HL-60 (cell line): ENCODE results near the gene GMEB2.

Experiments
- CTCF ChIP-seq: IDR thresholded peaks from one replicate; pipeline ENCODE4 v1.5.1; 2011; ENCODE audit warnings: low read length, control low read depth, inconsistent platforms; ENCODE audit not compliant: insufficient read depth
- POLR2AphosphoS5 ChIP-seq: IDR thresholded peaks from 2 replicates; pipeline ENCODE4 v1.6.1; 2012; ENCODE audit warnings: low read depth
- REST ChIP-seq: IDR thresholded peaks from 2 replicates; pipeline ENCODE4 v1.6.1; 2012; ENCODE audit warnings: low read depth; ENCODE audit not compliant: insufficient replicate concordance
- SPI1 ChIP-seq: IDR thresholded peaks from 2 replicates; pipeline ENCODE4 v1.6.1; 2012; ENCODE audit warnings: low read depth, mild to moderate bottlenecking, borderline replicate concordance

GRCh38 chr20:63635431-63636141 is 8.7 kb upstream of the GMEB2 start:
- TF ChIP-seq SPI1: peak; percentile 62; the same call in 1 of the 2 replicates
- TF ChIP-seq CTCF: no peak
- peak; percentile 81 for TF ChIP-seq POLR2AphosphoS5
- peak; percentile 31 for TF ChIP-seq REST
